Measurements from ENCODE around the gene PRR36.

Gene PRR36

DNA sequence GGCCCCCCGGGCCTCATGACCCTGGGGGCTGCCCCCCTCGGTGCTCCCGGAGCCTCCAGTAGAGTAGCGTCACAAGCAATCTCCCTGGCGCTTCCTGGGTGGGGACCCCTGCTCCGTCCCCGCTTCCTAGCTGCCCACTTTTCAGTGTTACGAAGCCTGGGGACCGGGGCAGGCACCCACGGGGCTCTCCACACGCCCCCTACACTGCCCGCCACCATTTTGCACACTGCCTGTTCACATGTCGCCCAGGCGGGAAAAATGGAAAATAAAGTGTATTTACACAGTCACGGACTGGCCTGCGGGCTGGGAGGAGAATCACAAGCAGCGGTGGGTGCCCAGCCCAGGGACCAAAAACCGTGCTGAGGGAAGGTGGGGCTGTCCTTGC lies 9.5 kb downstream of the PRR36 start:
- Histone ChIP-seq H2AFZ (no peak overlapping the region), H3K79me2 (no peaks in the 10 kb centered on the region), H3K9ac (no peak overlapping the region), H3K4me1 (no peaks in the 10 kb centered on the region), H3K4me2 (ENCODE audit: low read length) (no peak overlapping the region), H3K9me3 (ENCODE audit: control insufficient read depth, low read length) (no peaks in the 10 kb centered on the region), H3K4me3 (ENCODE audit: low read depth, low read length) (no peak overlapping the region), H3K27me3 (ENCODE audit: control insufficient read depth, insufficient read depth, low read length) (no peaks in the 10 kb centered on the region), H3K27ac (no peak overlapping the region), H3K36me3 (ENCODE audit: control insufficient read depth, insufficient read depth, low read length) (no peaks in the 10 kb centered on the region)
- TF ChIP-seq CTCF (IDR thresholded peaks at IDR 0.05): no peak

GRCh38 chr19:7863971-7864689 lies 10.1 kb downstream of the PRR36 start:
- TF ChIP-seq CTCF (IDR thresholded peaks at IDR 0.05): no peak
- no peak overlapping the region for H2AFZ ChIP-seq
- H3K27ac ChIP-seq: no peak overlapping the region
- H3K4me1 ChIP-seq: no peaks in the 10 kb centered on the region
- H3K27me3 ChIP-seq (ENCODE audit: control insufficient read depth, insufficient read depth, low read length): no peaks in the 10 kb centered on the region
- H3K9me3 ChIP-seq (ENCODE audit: control insufficient read depth, low read length): no peaks in the 10 kb centered on the region
- no peak overlapping the region for H3K9ac ChIP-seq
- no peak overlapping the region for H3K4me2 ChIP-seq (ENCODE audit: low read length)
- H3K36me3 ChIP-seq (ENCODE audit: control insufficient read depth, insufficient read depth, low read length): no peaks in the 10 kb centered on the region
- no peaks in the 10 kb centered on the region for H3K79me2 ChIP-seq
- no peak overlapping the region for H3K4me3 ChIP-seq (ENCODE audit: low read depth, low read length)

GRCh38 chr19:7863157-7863970 lies 10.8 kb downstream of the PRR36 start:
- Histone ChIP-seq H3K36me3 (ENCODE audit: control insufficient read depth, insufficient read depth, low read length) (no peaks in the 10 kb centered on the region), H3K79me2 (no peaks in the 10 kb centered on the region), H3K4me1 (no peaks in the 10 kb centered on the region), H3K9me3 (ENCODE audit: control insufficient read depth, low read length) (no peaks in the 10 kb centered on the region), H2AFZ (no peak overlapping the region), H3K27me3 (ENCODE audit: control insufficient read depth, insufficient read depth, low read length) (no peaks in the 10 kb centered on the region), H3K4me2 (ENCODE audit: low read length) (no peak overlapping the region), H3K27ac (no peak overlapping the region), H3K9ac (no peak overlapping the region), H3K4me3 (ENCODE audit: low read depth, low read length) (no peak overlapping the region)
- TF ChIP-seq CTCF (IDR thresholded peaks at IDR 0.05): no peak

DNA sequence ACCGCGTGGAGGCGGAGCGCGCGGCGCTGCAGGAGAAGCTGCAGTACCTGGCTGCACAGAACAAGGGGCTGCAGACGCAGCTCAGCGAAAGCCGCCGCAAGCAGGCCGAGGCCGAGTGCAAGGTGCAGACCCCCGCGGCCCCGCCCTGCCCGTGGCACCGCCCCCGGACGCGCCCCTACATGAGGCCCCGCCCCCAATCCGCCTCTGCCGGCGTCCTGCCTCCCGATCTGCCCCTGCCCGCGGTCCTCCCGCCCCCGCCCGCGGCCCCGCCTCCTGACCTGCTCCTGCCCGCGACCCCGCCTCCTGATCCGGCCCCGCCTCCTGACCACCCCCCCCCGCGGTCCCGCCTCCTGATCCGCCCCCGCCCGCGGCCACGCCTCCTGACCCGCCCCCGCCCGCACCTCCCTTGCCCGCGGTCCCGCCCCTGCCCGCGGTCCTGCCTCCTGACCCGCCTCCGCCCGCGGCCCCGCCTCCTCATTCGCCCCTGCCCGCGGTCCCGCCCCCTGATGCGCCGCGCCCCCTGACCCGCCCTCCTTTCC lies 11.7 kb downstream of the PRR36 start:
- no peak overlapping the region for H3K4me3 ChIP-seq (ENCODE audit: low read depth, low read length)
- H3K4me2 ChIP-seq (ENCODE audit: low read length): no peak overlapping the region
- no peaks in the 10 kb centered on the region for H3K36me3 ChIP-seq (ENCODE audit: control insufficient read depth, insufficient read depth, low read length)
- H2AFZ ChIP-seq: no peak overlapping the region
- TF ChIP-seq CTCF (IDR thresholded peaks at IDR 0.05): no peak
- H3K79me2 ChIP-seq: no peaks in the 10 kb centered on the region
- H3K27ac ChIP-seq: no peak overlapping the region
- no peaks in the 10 kb centered on the region for H3K9me3 ChIP-seq (ENCODE audit: control insufficient read depth, low read length)
- no peak overlapping the region for H3K9ac ChIP-seq
- H3K4me1 ChIP-seq: no peaks in the 10 kb centered on the region
- no peaks in the 10 kb centered on the region for H3K27me3 ChIP-seq (ENCODE audit: control insufficient read depth, insufficient read depth, low read length)

Measured in parathyroid adenoma (tissue), 2 donors.